Erythroblast (primary cell): ENCODE data around the gene LDB3.

ENCODE experiments used
- DNase-seq, 2 experiments: peaks; one replicate each; lab custom pipeline; 2025; lab: John Stamatoyannopoulos, UW
- GATA1 ChIP-seq: IDR thresholded peaks from 2 replicates; pipeline ENCODE4 v1.6.1; 2011; ENCODE audit warnings: low read depth, mild to moderate bottlenecking, control low read depth, low read length, moderate library complexity
- POLR2A ChIP-seq: IDR thresholded peaks from 2 replicates; pipeline ENCODE4 v1.6.1; 2011; ENCODE audit warnings: mild to moderate bottlenecking, low read length

The LDB3 gene

GRCh38 chr10:86664341-86665217 is 3.7 kb upstream of the LDB3 start:
- no peak for DNase-seq
- TF ChIP-seq GATA1 (no peak), POLR2A (no peak)

GRCh38 chr10:86665218-86665607 is 3.1 kb upstream of the LDB3 start:
- TF ChIP-seq GATA1, result no peak
- TF ChIP-seq POLR2A, result no peak
- DNase-seq, result no peak

GRCh38 chr10:86665868-86666267 is 2.4 kb upstream of the LDB3 start:
- no peak for TF ChIP-seq GATA1
- no peak for TF ChIP-seq POLR2A
- no peak for DNase-seq

GRCh38 chr10:86666538-86666937 is 1.8 kb upstream of the LDB3 start:
- TF ChIP-seq GATA1 (no peak), POLR2A (no peak)
- no peak for DNase-seq

- DNase-seq, result no peak
- TF ChIP-seq GATA1, result no peak
- no peak for TF ChIP-seq POLR2A
Observed at GRCh38 chr10:86667421-86668181, 710 bp upstream of the LDB3 start.

GRCh38 chr10:86670290-86670811 is 2.0 kb downstream of the LDB3 start:
- no peak for TF ChIP-seq POLR2A
- TF ChIP-seq GATA1, result no peak
- DNase-seq, result no peak

- TF ChIP-seq GATA1, result no peak
- no peak for DNase-seq
Observed at GRCh38 chr10:86670876-86671275, 2.6 kb downstream of the LDB3 start.

GRCh38 chr10:86671419-86671818 is 3.1 kb downstream of the LDB3 start:
- no peak for TF ChIP-seq GATA1
- no peak for TF ChIP-seq POLR2A
- no peak for DNase-seq

GRCh38 chr10:86671985-86672710 is 3.8 kb downstream of the LDB3 start:
- DNase-seq, result peak; percentile 15 to 26
- TF ChIP-seq POLR2A (no peak), GATA1 (no peak)

- no peak for DNase-seq
- TF ChIP-seq GATA1, result no peak
- TF ChIP-seq POLR2A, result no peak
Observed at GRCh38 chr10:86673216-86673826, 5.0 kb downstream of the LDB3 start.

GRCh38 chr10:86673827-86674581 is 5.7 kb downstream of the LDB3 start:
- TF ChIP-seq GATA1, result no peak
- no peak for DNase-seq

GRCh38 chr10:86674912-86675311 is 6.6 kb downstream of the LDB3 start:
- no peak for TF ChIP-seq GATA1
- TF ChIP-seq POLR2A, result no peak
- DNase-seq, result no peak
